Prostate gland (tissue), 2 donors: ENCODE results near the gene ANKRD33.

ENCODE experiments used
- CTCF ChIP-seq, 4 experiments: fragments of 200-600 bp in 2 of 4; fragments of 450-650 bp in 2 of 4; sonication (generic) in 2 of 4; IDR thresholded peaks; 1 replicate in 3 of 4; 2 replicates in 1 of 4; pipeline ENCODE4 v1.5.1; 2016 to 2019; ENCODE audit warnings: antibody characterized with exemption in 4 of 4, mild to moderate bottlenecking in 2 of 4, moderate library complexity in 2 of 4
- POLR2A ChIP-seq: fragments of 450-650 bp; IDR thresholded peaks from one replicate; pipeline ENCODE4 v1.6.1; 2016; ENCODE audit warnings: antibody characterized with exemption, mild to moderate bottlenecking

DNA sequence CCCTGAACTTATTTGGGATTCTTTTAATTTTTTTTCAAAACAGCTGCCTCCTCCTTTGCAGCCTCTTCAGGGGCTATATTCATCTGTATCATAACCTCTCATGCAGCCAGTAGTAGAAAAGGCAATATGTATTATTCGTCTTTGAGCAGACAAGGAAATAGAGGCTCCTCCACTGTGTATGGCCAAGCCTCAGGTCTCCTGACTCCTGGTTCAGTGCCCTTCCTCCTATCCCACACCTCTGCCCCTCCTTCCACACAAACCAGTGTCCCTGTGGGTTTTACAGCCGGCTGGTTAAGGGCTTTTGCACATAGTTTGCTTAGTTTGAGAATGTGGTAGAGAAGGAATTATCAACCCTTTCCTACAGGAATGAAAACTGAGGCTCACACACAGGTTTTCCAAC, 10.6 kb downstream of the ANKRD33 start:
- TF ChIP-seq POLR2A, result no peak
- TF ChIP-seq CTCF (IDR thresholded peaks at IDR 0.05), result no peak
